Stimulated activated CD8-positive, alpha-beta memory T cell treated with anti-CD3 and anti-CD28 coated beads, Interleukin-7, amount 100 ng/mL, for 4 hours (primary cell): ENCODE results near the gene NR2F1-AS1.

Source experiments
- DNase-seq, 2 donors: peaks; one replicate each; pipeline ENCODE4 v3.0.0-alpha.2; 2020; ENCODE audit warnings: low read depth in 2 of 2

Gene NR2F1-AS1

DNA sequence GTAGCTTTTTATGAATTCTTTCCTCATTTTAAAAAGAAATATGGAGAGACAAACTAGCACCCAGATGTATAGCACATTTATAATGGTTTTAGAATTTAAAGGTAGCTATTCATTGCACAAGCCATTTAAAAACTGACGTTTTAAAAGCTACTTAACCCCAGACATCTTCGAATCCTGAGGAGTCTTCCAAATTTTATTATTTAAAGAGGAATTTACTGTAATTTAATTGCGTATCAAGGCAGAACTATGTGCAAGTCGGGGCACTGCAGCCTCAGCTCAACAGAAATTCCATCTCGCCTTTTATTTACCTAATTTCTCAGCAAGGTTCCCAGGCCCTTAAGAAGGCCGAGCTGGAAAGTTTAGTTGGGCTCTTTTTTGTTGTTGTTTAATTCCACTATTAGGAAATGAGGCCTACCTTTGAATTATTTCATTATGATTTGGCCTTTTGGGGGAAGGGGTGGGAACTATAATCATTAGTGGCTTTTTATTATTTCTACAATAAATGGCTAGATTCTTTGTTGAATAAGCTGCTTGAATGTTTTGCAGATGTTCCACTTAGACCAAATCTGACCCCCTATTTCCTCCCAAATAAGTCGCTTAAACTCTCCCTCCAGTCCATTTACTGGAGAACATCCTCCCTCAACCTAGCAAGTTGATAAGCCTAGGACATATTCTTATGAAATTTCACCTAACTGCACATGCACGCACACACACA is 22.2 kb upstream of the NR2F1-AS1 start:
- DNase-seq = no peak

DNA sequence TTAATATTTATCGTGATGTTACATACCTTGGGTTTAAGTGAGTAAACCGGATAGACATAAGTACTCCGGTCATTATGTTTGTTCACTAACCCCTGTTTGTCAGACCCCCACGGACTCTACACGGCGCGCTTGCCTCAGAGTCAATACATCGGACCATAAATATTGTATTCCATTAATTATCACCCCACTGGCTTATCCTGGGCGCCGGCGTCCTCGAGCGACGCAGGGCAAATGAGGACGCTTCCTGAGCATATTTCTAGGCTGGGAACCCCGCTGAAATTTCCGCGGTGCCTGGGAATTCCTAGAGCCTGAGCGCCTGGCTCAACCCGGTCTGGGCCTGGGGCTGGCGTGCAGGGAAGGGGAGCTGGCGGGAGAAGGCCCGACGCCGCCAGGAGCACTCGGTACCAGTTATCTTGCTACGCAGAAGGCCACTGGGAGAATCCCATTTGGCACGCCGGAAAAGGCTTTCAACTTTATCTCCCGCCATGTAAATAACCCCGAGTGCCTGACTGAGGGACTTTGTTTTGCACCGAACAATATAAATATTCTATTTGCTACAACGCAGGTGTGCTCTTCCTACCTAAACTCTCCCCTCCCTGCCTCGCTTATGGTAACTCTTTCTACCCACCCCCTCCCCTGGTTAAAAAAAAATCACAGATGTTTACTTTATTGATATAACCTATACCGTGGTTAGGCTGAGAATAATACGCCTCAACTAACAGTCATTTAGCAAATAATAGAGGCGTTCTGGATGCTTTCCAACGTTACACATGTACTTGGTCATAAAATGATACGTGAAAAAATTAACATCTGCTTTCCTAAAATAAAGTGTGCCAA is 21.4 kb upstream of the NR2F1-AS1 start:
- DNase-seq = no peak

DNA sequence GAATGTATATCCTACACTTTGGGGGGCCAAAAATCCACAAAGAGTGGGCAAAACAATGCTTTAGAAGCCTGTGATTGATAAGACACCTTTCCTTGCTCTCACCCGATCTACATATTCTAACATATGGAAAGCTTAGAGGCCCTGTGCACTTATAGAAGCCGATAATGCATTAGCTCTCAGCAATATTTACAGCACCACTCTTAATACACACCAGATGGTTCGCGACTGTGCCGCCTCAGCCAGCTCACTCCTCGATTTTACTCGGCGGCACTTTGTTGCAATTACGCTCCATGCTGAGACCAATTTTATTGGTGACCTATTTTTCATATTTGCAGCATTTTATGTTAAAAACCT is 20.8 kb upstream of the NR2F1-AS1 start:
- DNase-seq = no peak

GRCh38 chr5:93601071-93601801 is 20.2 kb upstream of the NR2F1-AS1 start:
- no peak for DNase-seq

DNA sequence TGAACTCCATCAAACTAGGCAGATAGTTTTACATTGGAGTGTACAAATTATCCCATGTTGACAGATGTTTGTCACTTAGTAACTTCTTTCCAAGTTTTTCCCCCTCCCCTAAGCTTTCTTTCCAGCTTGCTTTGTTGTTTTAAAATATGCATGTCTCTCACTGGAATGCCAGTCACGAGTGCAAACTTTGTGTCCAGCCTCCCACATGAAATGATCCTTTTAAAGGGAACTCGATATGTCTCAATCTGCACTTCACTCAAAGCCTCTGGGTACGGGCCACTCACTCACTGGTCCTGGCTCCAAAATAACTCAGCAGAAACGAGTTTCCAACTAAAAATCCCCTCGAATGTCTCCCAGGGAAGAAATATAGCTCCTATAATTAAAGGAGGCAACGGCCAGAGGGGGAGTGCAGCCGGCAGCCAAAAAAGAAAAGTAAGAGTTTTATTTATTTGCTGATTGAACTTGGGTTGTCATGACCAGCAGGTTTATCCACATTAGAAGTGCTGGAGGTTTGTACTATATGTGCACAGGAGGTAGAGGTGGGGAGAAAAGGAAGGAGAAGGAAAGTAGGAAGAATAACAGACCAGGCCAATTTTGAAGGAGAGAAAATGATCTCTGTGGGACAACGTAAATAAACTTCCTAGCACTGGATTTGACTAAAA is 19.5 kb upstream of the NR2F1-AS1 start:
- no peak for DNase-seq

DNA sequence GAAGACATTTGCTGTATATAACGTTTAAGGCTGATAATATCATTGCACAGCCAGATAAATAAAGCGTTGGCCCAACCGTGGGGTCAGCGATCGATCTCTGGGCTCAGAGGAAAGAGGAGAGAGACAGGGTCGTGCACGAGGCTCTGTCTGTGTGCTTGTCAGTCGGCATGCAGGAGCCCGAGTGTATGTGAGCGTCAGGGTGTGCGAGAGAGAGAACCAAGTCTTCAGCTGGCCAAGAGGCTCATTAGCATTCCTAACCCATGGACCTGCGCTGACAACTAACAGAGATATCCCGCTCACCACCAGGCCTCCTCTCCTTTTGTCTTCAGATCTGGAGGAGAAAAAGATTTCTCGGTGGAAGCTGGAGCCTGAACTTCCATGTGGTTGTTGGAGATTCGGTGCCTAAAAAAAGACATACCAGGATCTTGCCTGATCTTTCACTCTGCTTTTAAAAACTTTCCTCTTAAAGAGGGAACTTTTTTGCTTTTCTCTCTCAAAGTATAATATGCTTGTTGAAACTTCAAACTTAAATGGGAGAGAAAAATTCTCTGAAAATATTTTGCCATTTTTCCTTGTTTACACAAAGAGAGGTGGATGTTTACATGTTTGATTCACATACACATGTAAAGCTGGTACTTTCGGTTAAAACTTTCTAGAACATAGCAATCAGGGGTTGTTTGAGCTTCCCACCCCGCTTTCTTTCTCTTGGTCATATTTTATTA is 18.5 kb upstream of the NR2F1-AS1 start:
- no peak for DNase-seq

DNA sequence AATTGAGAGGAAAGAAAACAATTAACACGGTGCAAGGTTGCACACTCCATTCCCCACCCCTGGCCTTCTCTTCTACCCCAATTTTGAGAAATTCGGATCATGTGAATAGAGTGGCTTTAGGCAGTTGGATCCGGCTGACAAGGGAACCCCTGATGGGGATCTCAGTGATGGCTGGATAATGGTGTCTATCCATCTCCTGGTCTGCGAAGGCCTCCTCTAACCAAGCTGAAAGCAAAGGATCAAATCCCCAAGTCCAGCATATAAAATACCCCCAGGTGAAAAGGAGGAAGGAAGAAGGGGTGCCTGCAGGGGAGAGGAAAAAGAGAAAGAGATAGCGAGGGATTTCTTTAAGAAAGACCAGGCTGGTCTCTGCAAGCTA is 18.0 kb upstream of the NR2F1-AS1 start:
- no peak for DNase-seq

GRCh38 chr5:93598091-93599000 is 17.3 kb upstream of the NR2F1-AS1 start:
- DNase-seq = no peak

DNA sequence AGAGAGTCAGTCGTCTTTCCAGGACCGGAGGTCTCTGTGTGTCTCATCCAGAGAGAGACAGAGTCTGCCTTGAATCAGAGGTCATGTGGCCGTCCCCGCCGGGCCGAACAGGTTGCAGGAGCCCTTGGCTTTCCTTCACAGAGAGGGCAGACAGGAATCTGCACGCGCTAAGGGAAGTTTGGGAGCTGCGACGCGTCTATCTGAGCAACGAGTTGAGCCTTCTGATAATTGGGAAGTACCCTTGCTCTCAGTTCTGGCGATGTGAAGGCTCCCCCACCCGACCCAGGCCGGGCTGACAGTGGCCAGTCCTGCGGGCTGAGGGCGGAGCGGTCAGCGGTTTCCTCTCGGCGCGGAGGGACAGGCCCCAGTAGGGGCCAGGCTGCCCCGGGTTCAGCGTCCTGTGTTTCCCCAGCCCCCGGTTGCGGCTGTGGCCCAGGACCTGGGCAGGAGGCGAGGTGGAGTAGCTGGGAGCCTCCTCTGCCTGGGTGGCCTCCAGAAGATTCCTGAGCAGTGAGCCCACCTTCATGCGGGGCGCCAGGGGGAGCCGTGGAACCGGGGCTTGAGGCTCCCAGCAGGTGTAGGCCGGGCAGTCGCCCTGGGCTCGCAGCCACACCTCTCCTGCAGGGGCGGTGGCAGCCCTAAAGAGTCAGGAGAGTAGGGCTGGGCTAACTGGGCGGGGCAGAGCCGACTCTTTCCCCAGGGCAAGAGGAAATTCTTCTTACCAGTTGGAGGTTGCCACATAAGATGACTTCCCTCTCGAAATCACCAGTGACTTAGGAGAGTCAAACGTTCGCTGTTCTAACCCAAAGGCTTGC is 15.9 kb upstream of the NR2F1-AS1 start:
- DNase-seq = no peak

GRCh38 chr5:93596310-93596675 is 15.3 kb upstream of the NR2F1-AS1 start:
- no peak for DNase-seq

- DNase-seq = no peak
Observed at GRCh38 chr5:93595420-93596147, 14.6 kb upstream of the NR2F1-AS1 start.

DNA sequence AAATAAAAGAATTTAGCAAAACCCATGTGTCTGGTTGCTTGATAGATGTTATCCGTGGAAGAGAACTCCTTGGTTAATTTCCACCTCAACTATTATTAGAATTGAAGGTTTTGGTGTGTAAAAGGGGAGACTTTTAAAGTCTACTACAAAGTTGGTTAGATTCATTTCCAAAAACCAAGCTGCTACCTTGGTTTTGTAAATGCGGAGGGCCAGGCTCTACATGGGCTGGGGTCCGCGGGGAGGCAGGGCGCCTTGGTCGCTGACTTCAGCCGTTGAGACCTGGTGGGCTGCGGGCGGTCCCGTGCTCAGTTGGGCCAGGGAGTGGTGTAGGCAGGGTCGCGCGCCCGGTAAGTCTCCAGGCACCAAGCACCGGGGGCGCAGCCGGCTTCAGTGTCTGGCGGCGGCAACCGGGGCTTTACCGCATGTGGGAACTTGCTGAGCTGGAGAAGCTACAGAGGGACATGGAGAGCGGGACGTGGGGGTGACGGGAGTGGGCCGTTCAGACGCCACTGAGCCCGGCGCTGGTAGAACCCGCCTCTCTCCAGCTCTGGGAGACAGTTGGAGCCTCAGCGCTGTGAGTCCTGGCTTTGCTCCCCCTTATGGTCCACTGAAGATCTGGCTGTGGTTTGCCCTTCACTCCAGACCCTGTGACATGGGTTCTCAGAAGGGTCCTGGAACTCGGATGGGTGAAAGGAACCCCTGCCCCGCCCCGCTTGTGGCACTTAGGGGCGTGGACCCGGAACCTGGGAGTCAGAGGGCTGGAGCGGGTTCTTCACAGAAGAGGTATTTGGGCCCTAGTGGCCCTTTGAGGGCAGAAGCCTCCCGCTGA is 13.8 kb upstream of the NR2F1-AS1 start:
- DNase-seq = no peak

DNA sequence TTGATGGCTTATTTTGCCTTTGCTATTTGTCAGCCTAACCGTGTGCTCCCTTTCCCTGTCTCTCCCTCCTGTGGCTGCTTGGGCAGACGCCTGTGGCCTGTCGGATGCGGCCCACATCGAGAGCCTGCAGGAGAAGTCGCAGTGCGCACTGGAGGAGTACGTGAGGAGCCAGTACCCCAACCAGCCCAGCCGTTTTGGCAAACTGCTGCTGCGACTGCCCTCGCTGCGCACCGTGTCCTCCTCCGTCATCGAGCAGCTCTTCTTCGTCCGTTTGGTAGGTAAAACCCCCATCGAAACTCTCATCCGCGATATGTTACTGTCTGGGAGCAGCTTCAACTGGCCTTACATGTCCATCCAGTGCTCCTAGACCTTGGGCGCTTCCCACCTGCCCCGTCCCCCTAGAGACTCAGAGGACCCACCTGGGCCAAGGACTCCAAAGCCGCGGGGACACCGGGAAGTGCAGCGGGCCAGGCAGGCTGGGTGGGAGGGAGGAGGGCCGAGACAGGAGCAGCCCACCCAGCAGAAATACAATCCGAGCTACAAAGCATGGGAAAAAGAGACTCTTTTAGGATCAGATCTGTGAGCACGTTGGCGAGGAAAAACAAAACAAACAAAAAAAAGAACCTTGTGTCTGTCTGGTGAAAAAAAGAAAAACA is 12.6 kb upstream of the NR2F1-AS1 start:
- no peak for DNase-seq

GRCh38 chr5:93592883-93593282 is 11.9 kb upstream of the NR2F1-AS1 start:
- DNase-seq = no peak

GRCh38 chr5:93591323-93591945 is 10.4 kb upstream of the NR2F1-AS1 start:
- DNase-seq = no peak

GRCh38 chr5:93590493-93590892 is 9.5 kb upstream of the NR2F1-AS1 start:
- no peak for DNase-seq

GRCh38 chr5:93589829-93590215 is 8.8 kb upstream of the NR2F1-AS1 start:
- DNase-seq = no peak
